Erythroblast (primary cell): Measurements from ENCODE around the gene MPST.

Source experiments
- DNase-seq, 2 experiments: peaks; one replicate each; lab custom pipeline; 2025; lab: John Stamatoyannopoulos, UW
- GATA1 ChIP-seq: IDR thresholded peaks from 2 replicates; pipeline ENCODE4 v1.6.1; 2011; ENCODE audit warnings: low read depth, mild to moderate bottlenecking, control low read depth, low read length, moderate library complexity
- POLR2A ChIP-seq: IDR thresholded peaks from 2 replicates; pipeline ENCODE4 v1.6.1; 2011; ENCODE audit warnings: mild to moderate bottlenecking, low read length

The MPST gene

DNA sequence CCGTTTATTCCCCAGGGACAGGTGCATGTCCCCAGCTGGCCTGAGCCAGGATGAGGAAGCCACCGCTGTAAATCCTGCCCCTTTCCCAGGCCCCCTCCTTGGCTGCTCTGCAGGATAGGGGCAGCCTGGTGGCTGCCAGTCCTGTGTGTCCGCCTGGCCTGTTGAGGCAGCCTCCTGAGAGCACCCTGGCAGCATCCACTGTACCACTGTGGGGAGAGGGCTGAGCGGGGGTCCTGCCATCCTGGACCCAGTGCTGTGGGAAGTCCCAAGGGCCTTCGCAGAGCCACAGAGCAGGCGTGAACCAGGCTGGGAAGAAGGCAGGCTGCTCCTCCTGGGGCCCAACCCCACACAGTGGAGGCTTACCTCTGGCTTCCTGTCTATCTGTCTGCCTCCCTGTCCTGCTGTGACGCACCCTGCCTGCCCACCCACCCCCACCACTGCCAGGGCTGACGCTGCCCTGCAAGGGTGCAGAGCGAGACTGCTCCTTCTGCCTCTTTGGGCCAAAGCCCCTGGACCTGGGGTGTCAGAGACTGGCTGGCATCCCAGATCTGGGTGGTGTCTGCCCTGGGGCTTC, 40.4 kb downstream of the MPST start:
- DNase-seq, result no peak
- TF ChIP-seq POLR2A (no peak), GATA1 (no peak)

DNA sequence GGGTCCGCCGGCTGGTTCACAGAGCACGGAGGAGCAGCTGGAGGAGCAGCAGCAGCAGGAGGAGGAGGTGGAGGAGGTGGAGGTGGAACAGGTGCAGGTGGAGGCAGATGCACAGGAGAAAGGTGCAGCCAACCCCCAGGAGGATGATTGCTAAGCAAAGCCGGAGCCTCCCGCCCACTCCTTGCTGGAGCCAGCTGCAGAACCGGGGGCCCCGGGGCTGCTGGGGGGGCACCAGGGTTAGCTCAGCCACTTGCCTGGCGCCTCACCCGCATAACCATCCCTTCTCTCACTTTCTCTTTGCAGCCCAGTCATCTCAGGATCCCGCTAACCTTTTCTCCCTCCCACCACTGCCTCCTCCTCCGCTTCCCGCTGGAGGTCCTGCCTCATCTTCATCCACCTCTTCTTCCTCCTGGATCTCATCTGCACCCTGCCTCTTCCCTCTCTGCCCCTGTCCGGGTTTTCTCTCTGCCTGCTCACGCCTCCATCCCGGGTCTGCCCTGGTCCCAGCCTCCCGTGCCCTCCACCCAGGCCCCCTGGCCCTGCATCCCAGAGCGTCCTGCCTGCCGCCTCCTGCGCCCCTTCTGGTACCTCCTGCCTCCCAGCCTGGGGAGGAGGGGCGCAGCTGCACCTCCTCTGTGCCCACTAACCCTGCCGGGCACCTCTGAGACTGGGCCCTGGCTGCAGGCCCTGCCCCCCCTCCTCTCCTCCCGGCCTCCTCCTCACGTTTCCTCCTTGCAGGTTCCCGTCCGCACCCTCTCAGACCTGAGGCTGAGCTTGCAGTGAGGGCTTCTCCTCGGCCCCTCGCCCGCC, 41.5 kb downstream of the MPST start:
- no peak for TF ChIP-seq GATA1
- TF ChIP-seq POLR2A, result no peak
- DNase-seq, result no peak

DNA sequence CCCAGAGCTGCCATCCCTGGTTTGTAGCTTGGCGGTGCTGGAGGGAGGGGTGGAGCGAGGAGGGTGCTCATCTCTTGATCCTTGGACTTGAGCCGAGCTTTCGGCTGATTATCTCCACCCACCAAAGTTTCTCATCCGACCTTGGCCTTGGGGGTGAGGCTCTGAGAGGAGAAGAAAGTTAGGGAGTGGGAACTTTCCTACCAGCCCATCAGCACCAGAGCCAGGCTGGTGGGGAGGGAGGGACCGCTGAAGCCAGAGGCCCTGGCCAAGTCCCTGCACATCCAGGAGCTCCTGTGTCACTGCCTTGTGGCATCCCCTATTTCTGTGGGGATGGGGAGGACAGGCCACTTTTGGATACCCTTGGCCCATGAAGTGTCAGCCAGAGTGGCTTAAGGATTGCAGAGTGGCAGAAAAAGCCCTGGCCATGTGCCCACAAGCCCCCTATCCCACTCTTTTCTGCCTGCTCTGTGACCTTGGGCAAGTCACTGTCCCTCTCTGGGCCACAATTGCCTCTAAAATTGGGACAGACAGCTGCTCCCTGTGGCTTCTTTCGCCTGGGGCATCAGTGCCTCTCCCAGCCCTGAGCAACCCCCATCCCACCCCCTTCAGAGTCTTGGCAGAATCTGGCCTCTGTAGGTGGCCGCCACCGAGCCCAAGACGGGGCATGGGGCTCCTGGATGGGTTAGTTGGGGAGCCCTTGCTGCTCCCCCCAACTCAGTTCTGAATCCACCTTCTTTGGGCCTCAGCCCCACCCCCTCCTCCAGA, 42.3 kb downstream of the MPST start:
- TF ChIP-seq GATA1 (no peak), POLR2A (no peak)
- no peak for DNase-seq

DNA sequence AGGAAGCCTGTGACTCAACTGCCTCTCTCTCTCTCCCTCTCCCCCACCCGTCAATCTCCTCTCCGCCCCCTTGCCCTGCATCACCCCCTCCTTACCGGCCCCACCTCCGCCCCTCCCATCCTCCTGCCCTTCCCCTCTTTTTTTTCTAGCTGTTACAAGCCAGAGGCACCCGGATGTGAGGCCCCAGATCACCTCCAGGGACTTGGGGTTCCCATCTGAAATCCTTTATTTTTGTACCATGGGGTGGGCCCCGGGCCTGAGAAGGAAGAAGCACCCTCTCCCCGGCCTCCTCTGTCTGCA, 42.8 kb downstream of the MPST start:
- no peak for TF ChIP-seq POLR2A
- no peak for TF ChIP-seq GATA1
- DNase-seq, result no peak

DNA sequence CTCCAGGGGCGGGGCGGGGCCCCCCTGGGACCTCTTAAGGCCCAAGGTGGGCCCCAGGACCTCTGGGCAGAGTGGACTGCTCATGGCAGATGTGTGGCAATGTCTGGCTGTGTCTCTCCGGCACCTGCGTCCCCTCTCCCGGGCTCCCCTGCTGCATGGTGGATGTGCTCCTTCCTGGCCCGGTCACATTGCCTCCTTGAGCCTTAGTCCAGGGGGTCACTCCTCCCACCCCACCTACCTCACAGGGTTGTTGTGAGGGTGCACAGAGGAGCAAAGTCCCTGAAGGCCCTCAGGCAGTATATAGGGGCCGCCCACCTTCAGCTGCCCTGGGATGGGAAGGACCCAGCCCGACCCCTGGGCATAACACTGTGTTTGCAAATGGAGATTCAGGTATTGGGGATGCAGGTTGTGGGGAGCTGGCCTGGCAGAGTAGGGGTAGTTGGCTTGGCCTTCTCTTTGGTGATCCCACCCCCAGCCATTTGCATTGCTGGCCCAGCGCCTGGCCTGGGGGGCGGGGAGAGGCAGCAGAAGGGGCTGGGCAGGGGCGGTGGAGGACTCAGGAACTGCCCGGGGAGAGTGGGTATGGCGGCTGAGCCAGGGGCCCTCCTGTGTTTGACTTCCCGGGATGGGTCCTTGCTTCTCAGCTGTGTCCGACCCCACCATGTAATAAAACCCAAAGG, 43.3 kb downstream of the MPST start:
- TF ChIP-seq POLR2A, result no peak
- DNase-seq, result no peak

DNA sequence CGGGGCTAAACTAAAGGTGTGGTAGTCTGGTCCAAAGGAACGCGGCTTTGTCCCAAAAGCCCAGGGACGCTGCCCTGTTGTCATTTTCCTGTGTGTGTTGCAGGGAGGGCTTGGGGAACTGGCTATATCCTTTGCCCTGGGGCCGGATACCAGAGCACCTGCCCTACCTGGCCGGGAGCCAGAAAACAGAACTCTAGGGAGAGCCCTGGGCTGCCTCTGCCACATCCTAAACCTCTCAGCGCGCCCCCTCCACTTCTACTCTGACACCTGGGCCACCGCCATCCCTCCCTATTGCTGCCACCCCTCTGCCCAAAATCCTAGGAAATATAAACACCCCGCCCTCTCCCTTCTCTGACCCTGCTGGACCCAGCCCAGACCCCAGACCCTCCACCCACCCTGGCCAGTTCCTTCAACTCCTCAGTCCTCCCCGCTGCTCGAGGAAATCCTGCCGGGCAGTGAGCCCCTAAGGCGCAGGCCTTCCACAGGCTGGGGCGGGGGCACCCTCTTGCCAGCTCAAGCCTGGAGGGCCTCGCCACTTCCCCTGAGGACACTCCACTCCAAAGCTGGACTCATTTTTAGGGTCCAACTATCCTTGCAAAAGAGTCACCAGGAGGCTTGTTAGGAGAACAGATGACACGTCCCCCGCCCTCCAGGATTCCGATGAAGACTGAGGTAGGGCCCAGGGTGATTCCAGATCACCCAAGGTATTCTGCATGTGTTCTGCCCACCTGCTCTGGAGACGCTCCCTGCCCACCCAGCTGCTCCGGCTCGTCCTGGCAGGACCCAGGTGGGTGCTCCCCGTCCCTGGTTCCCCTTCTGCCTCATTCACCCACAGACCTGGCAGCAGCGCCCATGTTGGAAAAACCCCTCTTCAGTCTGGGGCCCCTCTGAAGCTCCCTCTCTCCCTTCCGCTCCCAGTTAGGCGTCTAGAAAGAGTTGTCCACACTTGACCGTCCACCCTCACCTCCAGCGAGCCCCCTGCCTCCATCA, 44.2 kb downstream of the MPST start:
- TF ChIP-seq GATA1, result no peak
- DNase-seq, result no peak

DNA sequence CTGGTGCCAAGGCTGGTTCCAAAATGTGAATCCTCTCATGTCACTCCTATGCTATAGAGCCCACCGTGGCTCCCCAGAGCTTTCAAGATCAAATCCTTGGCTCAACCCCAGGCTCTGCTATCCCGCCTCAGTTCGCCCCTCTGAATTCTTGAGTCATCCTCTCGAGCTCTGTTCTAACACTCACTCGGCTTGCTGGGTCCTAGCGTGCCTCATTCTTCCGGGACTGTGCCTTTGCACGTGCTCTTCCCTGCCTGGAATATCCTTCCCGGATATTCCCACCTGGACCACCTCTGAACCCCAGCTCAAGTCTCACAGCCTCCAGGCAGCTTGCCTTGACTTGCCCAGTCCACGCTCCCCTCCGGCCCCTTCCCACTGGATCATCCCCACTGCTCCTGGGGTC, 45.0 kb downstream of the MPST start:
- no peak for TF ChIP-seq POLR2A
- no peak for DNase-seq

DNA sequence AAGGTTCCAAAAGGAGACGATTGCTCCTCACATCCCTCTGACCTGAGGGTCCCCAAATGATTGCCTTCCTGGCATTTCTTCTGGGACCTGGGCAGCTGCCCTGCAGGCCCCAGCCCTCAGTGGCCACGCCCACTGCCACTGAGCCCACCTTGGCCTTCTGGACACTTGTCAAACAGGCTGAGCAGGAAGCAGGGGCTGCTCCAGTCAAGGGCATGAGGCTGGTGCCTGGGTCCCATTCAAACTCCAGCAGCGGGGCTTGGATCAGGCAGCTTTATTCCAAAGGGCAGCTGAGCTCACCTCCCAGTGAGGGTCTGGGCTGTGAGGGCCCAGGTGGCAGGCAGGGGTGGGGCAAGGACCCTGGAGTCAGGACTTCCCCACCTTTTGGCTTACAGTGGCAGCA, 45.6 kb downstream of the MPST start:
- TF ChIP-seq GATA1, result no peak
- TF ChIP-seq POLR2A, result no peak
- no peak for DNase-seq

DNA sequence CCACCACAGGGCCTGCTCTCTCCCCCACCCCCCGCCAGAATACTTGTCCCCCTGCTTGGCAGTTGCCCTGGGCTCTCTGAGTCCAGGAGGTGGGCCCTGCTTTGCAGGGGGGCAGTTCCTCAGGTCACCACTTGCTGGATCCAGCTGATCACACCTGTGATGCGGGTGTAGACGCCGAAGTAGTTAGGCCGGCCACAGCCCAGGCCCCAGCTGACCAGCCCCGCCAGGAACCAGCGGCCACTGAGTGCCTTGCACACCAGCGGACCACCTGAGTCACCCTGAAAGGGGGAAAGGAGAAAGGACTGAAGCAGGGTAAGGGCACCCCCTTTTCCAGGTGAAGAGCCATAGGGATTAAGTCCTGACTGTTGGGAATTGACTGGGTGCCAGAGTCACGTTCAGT, 46.4 kb downstream of the MPST start:
- TF ChIP-seq GATA1, result no peak
- TF ChIP-seq POLR2A, result no peak
- no peak for DNase-seq

DNA sequence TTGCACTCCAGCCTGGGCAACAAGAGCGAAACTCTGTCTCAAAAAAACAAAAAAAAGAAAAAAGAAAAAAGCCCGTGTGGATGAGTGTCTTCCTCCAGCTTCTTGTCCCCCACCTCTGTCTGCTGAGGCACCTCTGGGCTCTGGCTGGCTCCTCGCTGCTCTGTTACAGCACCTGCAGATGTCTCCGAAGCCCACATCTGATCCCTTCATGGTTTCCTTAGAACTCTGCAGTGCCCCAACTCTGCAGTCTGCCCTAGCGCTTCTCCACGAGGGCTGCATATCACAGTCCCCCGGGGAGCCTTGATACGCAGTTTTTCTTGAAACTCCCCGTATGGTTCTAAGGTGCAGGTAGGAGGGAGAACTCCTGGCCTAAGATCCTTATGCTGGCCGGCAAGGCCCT, 47.9 kb downstream of the MPST start:
- no peak for TF ChIP-seq GATA1
- no peak for TF ChIP-seq POLR2A
- no peak for DNase-seq

DNA sequence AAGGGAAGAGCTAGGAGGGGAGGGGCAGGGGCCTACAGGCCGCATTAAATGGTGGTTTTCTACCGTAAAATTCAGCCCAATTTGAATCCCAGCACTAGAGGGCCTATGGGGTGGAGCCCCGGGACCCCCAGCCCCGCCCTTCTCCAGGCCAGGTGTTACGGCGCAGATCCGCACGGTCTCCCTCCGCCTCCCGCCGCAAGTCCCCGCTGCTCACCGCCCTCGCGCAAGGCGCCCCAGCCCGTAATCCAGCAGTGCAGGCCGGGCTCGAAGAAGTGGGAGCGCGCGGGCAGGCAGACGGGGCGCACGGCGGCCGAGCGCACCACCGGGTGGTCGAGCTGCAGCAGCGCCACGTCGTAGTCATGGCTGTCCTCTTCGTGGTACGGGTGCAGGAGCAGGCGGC, 49.3 kb downstream of the MPST start:
- no peak for DNase-seq
- no peak for TF ChIP-seq GATA1
- TF ChIP-seq POLR2A, result no peak

DNA sequence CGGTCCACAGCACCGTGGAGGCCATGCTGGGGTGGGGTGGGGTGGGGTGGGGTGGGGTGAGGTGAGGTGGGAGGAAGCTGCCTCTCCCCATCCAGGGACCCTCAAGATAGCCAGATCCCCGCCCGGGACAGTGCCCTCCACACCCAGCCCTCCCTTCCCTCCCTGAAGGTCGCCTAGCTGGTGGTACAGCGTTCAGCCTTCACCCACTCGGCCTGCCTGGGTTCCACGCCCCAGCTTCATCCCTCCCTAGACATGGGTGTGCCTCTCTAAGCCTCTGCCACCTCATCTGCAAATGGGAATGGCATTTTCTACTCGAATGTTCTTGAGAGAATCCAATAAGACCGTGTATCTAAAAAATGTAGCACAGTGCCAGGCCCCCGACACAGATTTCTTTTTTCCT, 49.8 kb downstream of the MPST start:
- TF ChIP-seq POLR2A (no peak), GATA1 (no peak)
- DNase-seq, result no peak

DNA sequence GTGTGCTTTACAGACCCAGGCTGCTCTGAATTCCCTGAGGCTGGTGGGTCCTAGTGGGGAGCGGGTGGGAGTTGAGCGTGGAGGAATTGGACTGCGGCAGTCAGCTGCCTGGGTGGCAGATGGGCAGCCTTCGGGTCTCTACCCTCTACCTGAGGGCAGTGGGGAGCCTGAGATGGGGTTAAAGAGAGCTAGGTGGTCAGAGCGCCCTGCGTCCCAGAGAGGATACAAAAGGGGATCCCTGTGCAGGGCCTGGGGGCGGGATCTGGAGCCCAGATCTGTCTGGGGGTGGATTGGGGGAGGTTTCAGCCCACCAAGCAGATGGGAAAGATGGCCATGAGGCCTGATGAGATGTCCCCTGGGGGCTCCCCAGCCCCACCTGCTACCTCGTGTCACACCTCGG, 50.2 kb downstream of the MPST start:
- TF ChIP-seq GATA1 (no peak), POLR2A (no peak)
- DNase-seq, result no peak
